Activated CD8-positive, alpha-beta memory T cell treated with anti-CD3 and anti-CD28 coated beads for 24 hours (primary cell): ENCODE measurements around the gene RXRA.
A peak's percentile ranks its signal among the peaks of the same experiment; 100 is the strongest.

Experiments used
- DNase-seq: peaks from one replicate; pipeline ENCODE4 v3.0.0-alpha.2; 2020

The RXRA gene

DNA sequence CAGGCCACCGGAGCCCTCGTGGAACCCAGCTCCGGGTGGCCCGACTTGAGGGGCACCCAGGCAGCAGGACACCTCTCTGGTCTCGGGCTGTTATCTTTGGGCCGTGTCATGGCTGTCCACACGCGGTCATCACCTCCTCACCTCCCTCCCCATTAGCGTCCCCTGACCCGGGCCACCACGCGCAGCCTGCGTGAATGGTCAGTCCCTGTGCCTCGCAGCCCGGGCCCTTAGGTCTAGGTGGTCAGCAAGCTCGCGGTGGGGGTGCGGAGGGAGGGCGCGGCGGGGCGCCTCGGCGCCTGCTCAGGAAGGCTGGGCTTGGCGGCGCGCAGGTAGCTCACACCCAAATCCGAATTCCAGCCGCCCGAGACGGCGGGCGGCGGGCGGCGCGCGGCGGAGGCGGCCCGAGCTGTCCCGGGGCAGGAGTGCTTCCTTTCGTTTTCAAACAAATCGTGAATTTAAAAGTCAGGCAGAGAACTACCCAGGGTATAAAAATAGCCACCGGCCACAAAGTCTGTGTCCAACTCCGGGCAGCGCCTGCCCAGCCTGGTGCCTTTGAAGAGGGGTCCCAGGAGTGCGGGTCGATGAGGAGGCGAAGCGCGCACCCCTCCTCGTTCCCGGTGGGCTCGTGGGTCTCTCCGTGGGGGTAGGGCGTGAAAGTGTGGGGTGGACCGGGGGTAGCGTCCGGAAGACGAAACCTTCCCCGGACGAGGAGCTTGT is 1.0 kb upstream of the RXRA start:
- DNase-seq = peak; percentile 71

DNA sequence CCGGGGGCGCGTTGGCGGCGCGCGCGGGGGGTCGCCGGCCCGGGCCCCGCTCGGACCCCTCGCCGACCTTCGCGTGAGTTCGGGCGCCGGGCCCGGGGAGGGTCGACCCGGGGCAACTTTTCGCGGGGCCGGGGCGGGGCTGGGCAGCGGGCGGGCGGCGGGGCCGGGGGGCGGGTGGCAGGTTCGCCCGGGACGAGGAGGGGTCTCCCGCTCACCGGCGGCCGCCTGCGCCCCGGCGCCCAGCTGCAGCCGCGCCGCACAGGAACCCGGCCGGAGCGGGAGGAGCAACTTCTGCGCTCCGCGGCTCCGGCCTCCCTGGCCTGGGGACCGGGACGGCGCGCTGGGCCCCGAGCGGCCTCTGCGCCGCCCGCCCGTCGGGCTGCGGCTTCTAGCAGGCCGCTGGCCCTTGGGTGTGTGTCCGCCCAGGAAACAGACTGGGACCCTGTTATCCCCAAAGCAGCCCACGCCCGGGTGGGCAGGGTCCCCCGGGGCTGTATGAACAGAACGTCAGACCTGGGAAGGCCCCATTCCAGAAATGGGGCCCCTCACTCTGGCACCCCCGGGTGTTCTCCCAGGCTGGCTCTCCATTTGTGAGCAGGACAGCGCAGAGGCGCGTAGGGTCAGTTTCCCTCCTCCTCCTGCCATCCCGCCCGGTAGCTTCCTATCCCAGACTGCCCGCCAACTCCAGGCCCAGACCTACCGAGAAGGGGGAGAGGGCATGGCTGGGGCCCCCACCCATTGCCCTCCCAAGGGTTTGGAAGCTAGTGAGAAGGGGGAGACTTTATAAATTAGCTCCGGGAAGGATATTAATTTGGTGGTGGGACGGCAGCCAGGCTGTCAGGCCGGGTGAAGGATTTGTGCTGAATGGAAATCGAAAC is 708 bp downstream of the RXRA start:
- DNase-seq = peak; percentile 68

DNA sequence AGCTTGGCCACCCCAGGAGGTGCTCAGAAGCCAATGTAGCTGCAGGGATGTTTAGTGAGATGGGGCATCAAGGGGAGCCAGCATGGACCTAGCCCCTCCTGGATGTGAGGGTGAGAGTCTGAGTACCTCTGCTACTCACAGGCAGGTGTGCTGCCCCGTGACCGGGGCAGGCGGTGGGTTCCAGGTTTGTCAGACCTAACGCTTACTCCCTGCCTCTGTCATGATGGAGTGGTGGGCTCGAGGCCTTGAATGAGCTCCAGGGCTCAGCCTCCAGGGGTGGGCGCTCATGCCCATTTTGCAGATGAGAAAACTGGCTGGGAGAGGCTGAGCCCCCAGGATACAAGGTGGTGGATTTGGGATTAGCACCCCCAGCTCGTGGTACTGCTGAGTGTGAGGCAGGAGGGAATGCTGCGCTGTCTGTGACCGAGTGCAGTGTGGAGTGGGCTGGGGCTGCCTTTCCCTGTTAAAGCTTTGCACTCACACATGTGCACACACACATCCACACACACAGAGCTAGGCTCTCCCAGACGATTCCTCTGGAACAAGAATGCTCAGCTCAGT is 1.5 kb downstream of the RXRA start:
- DNase-seq = no peak

DNA sequence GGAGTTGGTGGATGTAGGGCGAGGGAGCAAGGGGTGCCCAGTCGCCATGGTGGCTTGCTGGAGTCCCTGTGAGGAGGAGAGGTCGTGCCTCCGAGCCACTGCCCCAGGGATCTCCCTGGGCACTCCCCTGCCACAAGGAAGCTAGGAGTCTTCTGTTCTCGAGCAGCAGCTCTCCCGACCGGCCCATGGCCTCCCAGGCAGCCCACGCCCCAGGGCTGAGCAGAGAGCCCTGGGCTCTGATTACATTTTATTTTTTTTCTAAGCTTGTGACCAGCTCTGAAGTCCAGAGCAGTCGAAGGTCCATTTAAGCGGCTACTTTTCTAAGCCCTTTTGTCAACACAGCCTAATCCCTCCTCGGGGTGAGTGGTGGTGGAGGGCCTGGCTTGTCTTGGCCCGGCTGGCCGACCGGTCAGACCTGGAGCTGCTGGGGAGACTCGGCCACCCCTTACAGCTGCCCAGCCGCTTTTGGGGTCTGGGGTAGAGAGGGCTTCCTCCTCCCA is 2.1 kb downstream of the RXRA start:
- no peak for DNase-seq

DNA sequence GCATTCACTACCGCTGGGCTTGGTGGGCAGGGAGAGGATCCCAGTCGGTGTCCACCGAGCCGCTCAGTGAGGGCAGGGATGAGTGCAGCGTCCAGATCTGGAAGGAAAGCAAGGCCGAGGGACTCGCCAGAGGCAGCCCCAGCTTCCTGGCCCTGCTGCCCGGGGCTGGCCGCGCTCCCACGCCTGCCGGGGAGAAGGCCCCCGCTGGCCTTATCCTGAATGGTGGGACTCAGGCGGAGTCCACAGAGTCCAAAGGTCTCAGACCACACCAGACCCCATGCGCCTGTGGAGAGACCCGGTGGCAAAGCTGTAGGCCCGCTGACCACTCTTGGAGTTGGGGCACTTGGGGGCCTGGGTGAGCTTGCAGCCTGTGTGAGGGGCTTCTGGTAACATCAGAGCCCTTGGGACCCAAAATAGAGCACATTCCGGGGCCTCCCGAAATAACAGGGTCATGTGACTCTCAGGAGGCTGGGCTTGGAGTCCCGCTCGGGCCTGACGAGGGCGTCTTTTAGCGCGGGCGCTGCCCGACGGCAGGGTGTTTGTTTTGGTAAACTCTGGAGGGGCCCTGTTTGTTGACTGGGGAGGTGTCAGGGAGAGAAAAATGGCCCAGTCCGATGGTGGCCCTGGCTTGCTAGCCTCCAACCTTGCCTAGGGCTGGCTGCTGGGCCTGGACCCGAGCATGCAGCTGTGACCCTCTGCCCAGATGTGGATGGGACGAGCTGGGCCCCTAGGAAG is 2.8 kb downstream of the RXRA start:
- DNase-seq = no peak

DNA sequence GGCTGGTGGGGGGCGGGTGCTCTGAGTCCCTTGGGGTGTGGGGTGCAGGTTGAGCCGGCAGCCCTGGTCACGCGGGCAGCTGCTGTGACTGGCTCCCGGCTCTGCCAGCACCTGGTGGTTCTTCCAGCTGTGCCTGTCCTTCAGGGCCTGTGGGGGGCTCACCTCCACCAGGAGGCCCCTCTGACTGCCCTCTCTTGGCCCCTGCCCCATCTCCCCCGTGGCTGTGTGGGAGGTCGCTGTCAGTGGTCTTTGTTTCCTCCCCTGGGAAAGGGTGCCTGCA is 3.3 kb downstream of the RXRA start:
- DNase-seq = no peak

DNA sequence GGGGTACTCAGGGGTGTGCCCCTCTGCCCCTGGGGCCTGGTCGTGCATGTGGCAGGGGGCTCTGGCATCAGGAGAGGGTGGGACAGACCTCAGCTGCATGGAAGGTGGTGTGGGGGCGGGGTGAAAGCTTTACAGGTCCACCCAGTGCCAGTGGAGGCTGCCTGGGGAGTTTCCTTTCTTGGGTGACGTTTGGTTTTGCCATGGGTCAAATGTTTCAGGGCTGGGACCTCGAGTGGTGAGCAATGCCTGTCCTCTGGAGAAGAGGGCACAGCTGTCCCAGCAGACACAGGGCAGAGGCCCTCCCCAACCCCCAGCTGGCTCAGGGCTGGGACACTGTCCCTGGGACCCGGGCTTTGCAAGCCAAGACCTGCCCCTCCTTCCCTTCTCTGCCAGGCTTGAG is 3.6 kb downstream of the RXRA start:
- DNase-seq = no peak

DNA sequence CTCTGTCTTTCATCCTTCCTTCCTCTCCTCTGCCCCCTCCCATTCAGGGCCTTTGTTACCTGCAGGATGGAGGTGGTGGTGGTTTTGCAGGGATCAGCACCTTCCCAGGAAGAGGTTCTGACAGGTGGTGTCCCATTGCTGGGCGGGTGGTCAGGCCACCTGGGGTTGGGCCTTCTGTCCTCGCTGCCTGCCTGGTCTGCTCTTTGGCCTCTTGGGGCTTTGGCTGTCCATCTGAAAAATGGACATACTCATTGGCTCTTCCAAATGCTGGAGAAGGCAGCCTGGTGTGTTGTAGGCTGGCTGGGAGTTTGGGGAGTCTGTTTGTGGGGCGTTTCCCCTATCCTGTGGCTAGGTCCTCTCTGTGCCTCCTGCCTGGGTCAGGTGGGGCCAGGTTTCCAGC is 4.3 kb downstream of the RXRA start:
- DNase-seq = no peak

DNA sequence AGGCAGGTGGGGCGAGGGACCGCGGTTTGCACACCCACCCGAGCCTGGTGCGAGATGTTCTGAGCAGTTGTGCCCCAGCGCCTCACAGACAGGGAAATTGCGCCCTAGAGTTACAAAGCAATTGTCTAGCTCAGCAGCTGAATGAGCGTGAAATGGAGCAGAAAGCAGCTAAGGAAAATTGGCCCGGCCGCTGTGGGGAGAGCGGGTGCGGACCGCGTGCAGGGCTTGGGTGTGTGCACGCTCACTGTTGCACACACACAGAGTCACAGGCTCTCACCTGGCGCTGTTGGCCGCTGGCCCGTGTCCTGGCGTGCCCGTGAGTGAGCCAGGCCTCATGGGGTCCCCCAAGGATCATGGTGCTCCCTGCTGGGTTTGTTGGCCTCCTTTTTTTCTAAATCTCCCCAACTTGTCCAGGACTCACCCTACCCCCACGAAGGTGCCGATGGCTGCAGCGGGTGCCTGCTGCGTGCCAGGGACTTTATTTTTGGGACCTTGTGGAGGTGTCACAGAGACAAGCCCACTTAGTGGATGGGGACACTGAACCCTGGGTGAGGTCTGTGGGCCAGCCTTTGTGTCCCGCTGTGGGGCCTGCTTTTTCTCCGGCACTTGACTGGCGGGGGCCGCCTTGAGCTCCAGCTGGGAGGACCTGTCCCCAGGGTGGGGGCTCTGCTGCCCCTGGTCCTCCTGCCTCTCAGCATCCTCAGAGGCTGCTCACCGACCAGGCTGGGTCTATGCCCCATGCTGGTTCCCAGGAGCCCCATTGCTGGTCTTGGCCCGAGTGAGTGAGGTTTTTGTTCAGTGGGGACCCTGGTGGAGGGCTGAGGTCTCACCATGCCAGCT is 5.2 kb downstream of the RXRA start:
- no peak for DNase-seq

DNA sequence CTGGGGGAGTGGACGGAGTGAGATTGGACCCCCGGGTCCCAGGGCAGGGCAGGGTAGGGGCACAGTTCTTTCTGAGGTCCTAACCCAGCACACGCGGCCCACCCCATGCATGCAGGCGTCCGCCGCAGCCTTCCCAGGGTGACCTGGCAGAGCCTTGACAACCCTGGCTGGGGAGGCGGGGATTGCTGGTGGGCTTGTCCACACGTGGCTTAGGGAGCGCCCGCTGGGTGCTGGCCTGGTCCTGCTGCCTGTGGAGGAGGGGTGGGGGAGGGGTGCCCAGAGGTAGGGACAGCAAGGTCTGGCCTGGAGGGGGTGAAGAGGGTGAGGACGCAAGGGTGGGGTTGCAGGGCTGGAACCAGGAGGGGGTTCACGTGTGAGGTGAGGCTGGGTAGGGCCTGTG is 6.0 kb downstream of the RXRA start:
- DNase-seq = no peak

DNA sequence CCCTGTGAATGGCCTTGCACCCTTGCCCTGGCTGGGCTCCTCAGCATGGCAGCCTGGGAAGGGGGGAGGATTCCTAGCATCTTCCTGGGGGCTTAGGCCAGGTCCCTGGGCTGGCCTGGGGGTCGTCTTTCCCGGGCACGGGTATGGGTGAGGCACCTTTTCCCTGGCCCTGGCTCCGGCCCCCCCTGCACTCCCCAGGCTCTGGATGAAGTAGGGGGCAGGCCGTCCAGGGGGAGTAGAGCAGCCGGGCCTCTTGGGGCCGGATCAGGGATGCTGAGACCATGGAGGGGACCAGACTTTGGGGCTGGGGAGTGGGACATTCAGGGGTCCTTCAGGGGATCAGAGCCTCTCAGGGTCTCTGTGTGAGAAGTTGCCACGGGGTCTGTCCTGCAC is 6.6 kb downstream of the RXRA start:
- DNase-seq = no peak

DNA sequence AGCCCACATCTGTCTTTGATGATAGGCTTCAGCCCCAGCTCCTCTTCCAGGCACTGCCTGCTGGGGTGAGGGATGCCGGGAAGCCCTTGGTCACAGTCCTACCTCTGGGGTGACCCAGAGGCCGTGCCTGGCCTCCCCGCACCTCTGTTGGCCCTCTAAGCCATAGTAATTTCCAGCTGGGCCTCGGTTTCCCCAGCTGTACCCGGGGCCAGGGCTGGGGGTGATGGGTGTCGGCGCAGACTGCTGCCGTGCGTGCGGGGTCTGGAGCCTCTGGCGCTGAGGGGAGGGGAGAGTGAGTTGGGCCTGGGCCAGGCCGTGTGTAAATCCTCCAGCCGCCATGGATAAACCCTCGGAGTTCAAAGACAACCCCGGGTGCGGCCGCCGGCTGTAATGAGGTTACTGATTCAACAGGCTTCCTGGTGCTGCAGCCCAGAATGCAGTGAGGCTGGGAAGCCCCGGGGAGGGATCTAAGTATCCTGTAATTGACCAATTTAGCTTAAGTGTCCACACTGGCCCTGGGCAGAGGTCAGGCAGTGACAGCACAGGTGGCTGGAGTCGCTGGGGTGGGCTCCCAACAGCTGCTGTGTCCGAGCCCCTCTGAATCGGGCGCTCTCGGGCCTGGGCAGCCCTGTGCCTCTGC is 7.1 kb downstream of the RXRA start:
- no peak for DNase-seq

DNA sequence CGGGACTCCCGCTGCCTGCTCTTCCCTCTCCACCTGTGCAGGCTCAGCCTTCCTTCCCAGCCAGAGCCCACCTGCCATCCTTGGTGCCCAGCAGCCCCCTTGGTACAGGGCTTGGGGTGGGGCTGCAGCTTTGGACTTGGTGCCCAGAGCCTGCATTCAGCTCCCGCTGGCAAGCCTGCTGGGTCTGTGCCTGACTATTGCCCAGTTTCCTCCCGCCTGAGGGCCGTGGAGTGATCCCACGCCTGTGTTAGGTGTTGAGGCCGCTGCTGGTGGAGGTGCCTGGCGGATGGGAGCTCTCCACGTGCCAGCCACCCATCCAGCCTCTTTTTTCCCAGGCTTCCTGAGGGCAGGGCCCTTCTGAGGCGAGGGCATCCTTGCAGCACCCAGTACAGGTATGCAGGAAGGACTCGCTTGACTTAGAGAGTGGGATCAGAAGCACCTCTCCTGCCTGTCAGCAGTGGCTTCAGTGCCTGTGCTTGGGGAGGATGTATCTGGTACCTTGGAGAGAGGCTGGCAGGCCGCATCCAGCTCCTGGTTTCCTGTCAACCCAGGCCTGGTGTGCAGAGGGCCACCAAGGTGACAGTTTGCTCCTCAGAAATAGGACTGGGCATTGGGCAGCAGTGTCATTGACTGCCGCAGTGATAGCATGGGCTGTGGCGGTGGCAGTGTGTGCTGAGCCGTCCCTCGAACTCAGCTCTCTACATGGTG is 7.8 kb downstream of the RXRA start:
- DNase-seq = no peak

DNA sequence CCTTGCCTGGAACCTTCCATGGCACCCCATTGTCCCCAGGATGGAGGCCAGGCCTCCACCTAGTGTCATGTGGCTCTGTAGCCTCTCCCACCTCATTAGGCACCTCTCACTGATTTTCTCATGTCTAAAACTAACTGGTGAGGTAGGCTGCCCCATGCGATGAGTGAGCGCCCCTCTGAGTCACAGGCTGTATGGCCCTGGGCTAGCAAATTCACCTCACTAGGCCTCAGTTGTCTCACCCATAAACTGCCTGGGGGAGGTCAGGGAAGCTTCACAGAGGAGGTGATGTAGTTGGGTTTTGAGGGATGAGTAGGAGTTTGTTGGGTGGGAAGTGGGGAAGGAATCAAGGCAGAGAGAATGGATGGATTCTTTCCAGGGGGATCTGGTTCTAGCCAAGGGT is 8.8 kb downstream of the RXRA start:
- no peak for DNase-seq

DNA sequence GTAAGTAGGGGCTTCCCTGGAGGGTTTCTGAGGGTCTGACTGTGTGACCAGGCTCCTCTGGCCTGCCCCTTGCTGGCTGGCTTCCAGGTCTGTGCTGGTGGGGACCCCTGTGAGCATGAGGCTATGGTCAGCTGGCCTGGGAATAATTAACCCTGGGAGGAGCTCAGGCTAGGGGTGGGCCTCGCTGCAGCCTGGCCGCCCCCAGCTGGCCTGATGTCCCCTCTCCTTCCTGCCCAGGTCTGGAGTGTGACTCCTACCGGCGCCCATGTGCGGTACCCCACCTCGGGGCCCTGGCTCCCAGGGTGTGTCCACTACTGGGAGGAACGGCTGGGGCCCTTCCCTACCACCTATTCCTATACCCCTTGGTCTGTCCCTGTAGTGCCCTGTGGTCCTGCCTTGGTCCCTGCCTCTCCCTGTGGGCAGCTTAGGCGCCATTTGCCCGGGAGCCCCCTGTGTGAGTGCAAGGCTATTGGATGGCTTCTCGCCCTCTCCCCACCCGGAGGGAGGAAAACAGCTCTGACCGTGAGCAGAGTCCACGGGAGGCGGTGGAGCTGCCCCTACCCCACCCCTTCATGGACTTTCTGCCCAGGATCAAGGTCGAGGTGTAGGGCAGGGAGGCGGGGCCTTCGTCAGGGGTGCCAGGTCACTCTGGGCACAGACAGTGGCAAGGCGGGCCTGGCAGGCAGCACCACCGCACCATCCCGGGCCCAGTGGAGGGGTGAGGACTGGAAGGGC is 9.4 kb downstream of the RXRA start:
- no peak for DNase-seq

DNA sequence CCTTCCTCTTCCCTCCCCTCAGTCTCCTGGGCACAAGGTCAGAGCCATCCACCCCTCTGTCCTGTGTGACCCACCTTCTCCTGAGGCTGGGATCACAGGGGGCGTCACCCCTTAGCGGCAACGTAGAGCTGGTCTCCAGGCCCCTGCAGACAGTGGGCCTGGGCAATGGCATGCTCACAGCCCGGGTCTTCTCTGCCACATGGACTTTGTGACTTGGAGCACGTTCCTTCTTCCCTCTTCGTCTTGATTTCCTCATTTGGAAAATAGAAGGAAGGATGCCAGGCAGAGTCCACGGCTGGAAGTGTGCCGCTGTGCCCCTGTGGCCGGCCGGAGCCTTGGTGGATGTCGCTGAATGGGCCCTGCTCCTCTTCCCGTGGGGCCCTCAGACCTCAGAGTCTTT is 10.0 kb downstream of the RXRA start:
- DNase-seq = no peak

DNA sequence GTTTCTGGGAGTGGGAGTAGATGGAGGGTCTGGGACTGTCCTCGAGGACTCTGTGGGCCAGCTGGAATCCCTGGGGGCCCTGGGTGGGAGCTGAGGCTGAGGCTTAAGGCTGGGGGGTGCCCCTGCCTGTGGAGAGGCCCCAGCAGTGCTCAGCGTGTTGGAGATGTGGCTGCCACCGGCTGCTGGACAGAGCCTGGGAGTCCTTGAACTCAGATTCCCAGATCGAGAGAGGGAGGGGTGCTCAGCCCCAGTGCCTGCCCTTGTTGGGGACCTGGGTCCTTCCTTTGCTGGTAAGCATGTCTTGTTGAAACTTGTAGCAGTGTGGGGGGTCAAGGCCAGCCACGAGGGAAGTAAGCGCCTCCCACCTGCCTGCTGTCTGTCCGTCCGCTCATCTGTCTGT is 10.7 kb downstream of the RXRA start:
- no peak for DNase-seq

DNA sequence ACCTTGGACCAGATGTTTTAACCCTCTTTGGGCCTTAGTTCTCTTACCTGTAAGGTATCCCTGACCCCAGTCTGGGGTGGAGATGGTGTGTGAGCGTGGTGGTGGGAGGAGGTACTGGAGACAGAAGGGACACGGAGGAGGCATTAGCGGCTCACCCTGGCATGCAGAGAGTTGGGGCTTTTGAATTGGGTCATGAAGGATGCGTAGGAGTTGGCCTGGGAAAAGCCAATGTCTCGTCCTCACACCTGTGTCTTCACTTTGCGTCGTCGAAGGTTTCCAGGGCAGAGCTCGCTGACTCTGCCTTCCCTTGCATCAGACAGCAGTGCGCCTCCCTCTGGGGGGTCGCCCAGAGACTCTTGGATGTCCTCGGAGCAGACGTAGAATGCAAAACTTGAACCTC is 11.2 kb downstream of the RXRA start:
- no peak for DNase-seq

DNA sequence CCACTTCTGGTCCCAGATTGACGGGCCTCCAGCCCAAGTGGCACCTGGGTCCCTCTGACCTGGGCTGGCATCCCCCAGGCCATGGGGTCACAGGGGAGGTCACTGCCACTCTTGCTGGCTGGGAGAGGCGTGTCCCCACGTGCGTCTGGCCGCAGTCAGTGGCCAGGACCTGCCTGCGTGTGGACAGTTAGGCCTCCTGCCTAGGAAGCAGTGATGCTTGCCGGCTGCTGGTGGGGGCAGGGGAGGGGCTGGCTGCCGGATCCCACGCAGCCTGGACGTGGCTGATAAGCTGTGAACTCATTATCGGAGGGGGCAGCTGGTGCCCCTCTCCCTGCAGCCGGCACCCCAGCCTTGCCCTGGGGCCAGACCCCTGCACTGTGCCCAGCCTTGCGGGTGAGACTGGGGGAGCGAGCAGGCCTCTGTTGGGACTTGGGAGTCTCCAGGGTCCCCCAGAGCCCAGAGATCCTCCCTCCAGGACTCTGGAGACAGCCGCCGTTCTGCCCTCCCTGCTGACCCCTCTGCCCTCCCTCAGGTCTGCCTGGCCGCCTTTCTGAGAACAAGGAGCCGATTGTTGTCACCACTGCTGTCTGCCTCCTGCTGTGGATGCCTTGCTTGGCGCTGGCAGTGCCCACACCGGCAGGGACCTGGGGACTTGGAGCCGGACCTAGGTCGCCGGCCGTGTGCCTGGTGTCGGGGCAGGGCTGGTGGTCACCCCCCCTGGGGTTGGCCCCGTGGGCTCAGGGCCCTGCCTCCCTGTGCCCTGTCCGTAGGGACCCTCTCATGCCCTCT is 12.3 kb downstream of the RXRA start:
- DNase-seq = no peak
